Stimulated activated CD8-positive, alpha-beta memory T cell treated with anti-CD3 and anti-CD28 coated beads, Interleukin-7, amount 100 ng/mL, for 24 hours (primary cell): ENCODE measurements around the gene METAP2.

ENCODE experiments used
- DNase-seq: peaks from one replicate; pipeline ENCODE4 v3.0.0-alpha.2; 2020; ENCODE audit warnings: low read depth

METAP2 gene

DNA sequence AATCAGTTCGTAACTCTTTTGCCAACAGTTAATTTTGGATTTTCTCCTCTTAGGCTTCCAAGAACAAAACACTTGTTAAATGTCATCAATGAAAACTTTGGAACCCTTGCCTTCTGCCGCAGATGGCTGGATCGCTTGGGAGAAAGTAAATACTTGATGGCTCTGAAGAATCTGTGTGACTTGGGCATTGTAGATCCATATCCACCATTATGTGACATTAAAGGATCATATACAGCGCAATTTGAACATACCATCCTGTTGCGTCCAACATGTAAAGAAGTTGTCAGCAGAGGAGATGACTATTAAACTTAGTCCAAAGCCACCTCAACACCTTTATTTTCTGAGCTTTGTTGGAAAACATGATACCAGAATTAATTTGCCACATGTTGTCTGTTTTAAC lies 39.6 kb downstream of the METAP2 start:
- no peak for DNase-seq

GRCh38 chr12:95515197-95515596 lies 41.2 kb downstream of the METAP2 start:
- DNase-seq, result no peak

- DNase-seq, result no peak
Measured at GRCh38 chr12:95516757-95517156, 42.8 kb downstream of the METAP2 start.

GRCh38 chr12:95517246-95517645 lies 43.3 kb downstream of the METAP2 start:
- no peak for DNase-seq

DNA sequence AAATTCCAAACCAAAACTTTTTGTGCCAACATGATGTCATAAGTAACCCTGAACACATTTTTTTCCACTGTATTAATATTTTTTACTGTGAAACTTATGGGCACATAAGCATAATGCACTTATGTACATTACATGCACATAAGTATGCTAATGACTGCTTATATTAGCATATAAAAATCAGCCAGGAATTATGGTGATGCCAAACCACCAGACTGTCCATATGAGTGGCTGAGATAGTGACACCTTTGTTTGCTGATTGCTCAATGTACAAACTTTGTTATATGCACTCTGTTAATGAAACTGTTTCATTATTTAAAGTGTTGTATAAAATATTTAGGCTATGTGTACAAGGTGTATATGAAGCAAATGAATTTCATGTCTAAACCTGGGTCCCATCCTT lies 45.0 kb downstream of the METAP2 start:
- DNase-seq, result no peak

- DNase-seq, result no peak
Measured at GRCh38 chr12:95520816-95521215, 46.9 kb downstream of the METAP2 start.

GRCh38 chr12:95522692-95523091 lies 48.7 kb downstream of the METAP2 start:
- DNase-seq, result no peak

DNA sequence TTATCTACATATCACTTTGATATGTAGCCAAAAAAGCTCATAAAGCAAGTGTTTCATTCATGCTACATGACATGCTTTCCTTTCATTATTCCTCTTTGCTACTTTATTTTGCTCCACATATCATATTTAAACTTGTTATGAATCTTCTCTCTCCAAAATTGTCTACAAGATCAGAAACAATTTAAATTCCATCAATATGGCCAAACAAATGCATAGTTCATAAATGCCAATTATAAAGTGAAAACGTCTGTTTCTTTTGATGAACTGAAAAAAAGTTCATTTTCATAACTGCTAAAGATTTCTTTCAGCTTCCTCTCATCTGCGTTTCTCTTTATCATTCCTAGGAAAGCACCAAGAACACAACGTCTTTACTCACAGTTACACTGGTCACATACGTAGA lies 54.5 kb downstream of the METAP2 start:
- no peak for DNase-seq

DNA sequence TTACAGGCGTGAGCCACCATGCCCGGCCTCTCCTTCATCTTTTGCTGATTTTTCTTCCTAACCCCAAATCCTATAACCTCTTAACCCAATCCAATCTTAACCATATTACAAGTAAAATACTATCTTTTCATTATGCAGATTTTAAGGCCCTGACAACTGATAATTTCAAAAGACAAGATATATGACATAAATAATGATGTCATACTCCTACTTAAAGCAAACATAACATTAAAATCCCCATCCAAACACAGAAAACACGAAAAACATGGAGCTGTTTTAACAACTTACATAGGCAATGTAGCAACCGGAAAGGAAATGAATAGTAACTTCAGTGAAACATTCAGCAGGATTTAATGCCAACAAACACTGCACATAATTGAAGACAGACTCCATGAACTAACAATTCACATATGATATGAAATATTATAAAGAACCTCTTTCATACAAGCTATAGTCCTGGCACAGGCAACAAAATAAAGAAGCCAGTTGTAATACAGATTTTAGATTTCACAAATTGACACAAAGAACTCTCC lies 55.8 kb downstream of the METAP2 start:
- DNase-seq, result no peak

- DNase-seq, result no peak
Measured at GRCh38 chr12:95532851-95533250, 58.9 kb downstream of the METAP2 start.

GRCh38 chr12:95533985-95534384 lies 60.0 kb downstream of the METAP2 start:
- no peak for DNase-seq

GRCh38 chr12:95538006-95538405 lies 64.1 kb downstream of the METAP2 start:
- DNase-seq, result no peak

GRCh38 chr12:95538656-95539055 lies 64.7 kb downstream of the METAP2 start:
- no peak for DNase-seq

- no peak for DNase-seq
Measured at GRCh38 chr12:95541436-95541835, 67.5 kb downstream of the METAP2 start.

DNA sequence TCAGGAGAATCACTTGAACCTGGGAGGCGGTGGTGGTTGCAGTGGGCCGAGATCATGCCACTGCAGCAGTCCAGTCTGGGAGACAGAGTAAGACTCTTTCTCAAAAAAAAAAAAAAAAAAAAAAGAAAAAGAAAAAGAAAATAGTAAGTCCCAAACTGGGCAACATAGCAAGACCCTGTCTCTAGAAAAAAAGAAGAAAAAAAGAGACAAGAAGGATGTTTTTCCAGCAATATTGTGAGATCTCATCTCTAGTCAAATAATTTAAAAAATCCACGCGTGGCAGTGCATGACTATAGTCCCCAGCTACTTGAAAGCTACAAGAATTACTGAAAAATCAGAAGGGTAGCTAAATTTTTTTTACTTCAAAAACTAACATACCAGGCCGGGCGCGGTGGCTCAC lies 69.4 kb downstream of the METAP2 start:
- no peak for DNase-seq

DNA sequence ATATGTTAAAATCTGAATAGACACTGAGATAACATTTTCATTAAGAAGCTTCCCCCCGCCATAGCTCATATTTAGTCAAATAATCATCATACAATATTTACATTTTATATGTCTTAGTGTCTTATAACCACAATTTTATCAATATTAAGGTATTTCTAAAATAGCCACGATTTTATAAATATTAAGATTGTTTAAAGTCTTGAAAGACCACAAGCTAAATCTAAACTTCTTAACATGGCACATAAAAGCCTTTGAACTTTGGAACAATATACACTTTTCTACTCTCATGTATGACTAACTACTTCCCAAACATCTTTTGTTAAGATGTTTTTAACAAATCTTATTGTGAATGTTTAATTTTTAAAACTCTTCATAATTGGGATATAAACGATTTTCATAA lies 70.8 kb downstream of the METAP2 start:
- DNase-seq, result no peak

GRCh38 chr12:95545303-95545702 lies 71.4 kb downstream of the METAP2 start:
- no peak for DNase-seq

DNA sequence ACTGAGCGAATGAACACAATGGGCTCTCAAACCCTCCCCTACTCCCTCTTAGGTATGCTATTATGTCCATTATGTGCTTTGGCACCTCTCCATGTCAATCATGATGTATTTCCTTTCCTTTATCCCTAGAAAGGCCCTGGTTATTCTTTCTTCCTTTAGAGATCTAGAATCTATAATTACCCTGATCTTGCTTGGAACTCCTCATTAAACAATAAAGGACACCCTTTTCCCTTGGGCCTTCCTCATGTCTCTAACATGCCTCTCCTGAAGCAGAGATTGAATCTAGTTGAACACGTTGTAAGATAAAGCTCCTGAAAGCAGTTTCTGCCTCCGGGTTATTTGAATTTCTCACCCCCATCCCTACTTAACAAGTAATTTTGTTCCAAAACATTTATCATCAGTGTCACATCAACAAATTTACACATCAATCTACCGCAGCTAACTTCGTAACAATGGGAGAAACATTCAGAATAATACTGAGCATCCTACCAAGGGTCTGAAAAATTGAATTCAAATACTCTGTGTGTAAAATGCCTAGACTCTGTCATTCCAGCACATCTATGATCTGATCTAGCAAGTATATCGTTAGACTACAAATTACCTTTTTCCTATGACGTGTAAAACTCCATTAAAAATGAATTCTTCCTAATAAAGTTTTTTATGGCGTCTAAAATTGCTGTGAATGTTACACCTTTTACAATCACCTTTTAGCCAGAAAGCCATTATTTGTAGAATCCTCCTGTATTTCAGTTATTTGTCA lies 72.0 kb downstream of the METAP2 start:
- DNase-seq, result no peak

DNA sequence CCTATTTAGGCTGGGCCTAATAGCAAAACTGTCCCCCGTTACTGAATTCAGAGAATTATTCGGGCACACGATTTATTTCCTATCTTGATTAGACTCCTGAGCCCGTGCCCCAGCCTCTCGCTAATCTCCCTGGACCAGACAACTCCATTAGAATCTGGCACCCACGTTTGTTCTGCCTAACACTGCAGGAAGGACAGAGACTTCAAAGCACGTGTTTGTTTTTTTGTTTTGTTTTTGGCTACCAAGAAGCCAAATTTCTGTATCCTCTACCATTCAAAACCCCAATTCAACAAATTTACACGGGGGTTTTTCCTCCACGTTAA lies 72.5 kb downstream of the METAP2 start:
- no peak for DNase-seq

GRCh38 chr12:95547522-95548055 lies 73.6 kb downstream of the METAP2 start:
- DNase-seq, result no peak

DNA sequence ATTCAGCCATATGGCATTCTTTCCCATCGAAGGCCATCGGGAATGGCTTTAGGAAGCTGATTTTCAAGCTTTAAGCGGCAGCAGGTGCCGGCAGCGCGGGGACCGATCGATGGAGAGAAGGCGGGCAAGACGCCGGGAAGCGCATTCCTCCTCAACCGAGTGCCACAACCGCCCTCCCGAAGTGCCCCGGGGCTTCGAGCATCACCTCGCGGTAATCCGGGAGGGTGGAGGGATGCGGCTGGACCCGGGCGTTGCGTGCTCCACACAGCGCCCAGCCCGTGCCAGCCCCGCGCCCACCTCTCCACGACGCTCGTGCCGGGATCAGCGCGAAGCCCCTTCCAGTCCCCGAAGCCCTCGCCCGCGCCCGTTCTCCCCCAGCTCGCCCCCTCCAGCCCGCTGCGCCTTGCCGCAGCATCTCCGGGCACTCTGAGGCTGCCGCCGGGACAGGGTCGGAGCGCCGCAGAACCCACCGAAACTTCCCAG lies 74.1 kb downstream of the METAP2 start:
- no peak for DNase-seq

DNA sequence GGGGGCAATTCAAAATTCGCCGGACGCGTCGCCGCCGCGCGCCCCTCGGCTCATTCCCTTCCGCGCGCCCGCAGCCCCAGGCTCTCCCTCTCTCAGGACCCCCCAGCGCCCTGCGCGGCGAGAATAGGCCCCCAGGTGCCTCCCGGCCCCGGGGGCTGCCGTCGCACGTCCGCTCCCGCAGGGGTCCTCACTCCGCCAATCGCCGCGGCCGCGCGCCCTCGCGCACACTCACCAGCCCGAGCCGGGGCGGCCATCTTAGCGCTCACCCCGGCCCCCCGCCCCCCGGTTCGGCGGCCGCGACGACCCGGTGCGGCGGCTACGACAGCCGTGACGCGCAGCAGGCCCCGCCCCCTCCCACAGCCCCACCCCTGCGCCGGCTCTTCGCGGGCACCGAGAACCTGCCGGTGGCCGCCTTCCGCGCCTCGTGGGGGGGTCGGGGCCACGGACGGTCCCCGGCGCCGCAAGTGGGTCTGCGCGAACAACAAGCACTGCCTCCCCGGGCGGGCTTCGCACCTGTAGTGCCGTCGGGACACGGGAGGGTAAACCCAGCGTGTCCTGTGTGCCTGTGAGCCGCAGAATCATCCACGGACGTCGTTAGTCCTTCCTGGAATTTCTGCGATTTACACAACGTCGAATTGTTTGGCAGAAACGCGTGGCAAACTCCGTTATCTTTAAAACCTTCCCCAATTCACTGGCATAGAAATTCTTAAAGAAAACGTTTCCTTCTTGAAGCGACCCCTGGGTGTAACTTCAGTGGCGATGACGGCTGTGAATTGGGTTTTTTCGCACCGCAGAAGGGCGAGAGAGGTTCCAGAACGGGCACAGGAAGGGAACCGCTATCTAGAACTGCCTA lies 74.8 kb downstream of the METAP2 start:
- DNase-seq, result peak; percentile 30
